Fibroblast of lung (primary cell): Measurements from ENCODE around the gene SLC24A4. TPM values are rescaled to one million over a fixed set of nuclear protein-coding genes. Genes with fewer than 3 reads are reported as not detected.

ENCODE experiments used
- DNase-seq, 2 donors: peaks; one replicate each; pipeline versions ENCODE4 v3.0.0 to v3.0.0-alpha.2; 2010; ENCODE audit warnings: low read depth in 2 of 2
- H2AFZ ChIP-seq: 2 replicates; pipeline ENCODE4 v1.5.1; 2012; ENCODE audit warnings: low read length, control low read depth, inconsistent platforms
- H3K27ac ChIP-seq: 2 replicates; pipeline ENCODE4 v1.5.1; 2011; ENCODE audit warnings: low read length, control low read depth; ENCODE audit not compliant: insufficient read depth
- H3K27me3 ChIP-seq: 2 replicates; pipeline ENCODE4 v1.5.1; 2011; ENCODE audit warnings: mild to moderate bottlenecking, low read length; ENCODE audit not compliant: control insufficient read depth, insufficient read depth
- H3K36me3 ChIP-seq: 2 replicates; pipeline ENCODE4 v1.5.1; 2011; ENCODE audit warnings: low read length; ENCODE audit not compliant: control insufficient read depth, insufficient read depth
- H3K4me1 ChIP-seq: 2 replicates; pipeline ENCODE4 v1.5.1; 2011; ENCODE audit warnings: low read length; ENCODE audit not compliant: control insufficient read depth, insufficient read depth; ENCODE audit errors: extremely low read depth
- H3K4me2 ChIP-seq: 2 replicates; pipeline ENCODE4 v1.5.1; 2011; ENCODE audit warnings: low read length, control low read depth; ENCODE audit not compliant: insufficient read depth; ENCODE audit errors: extremely low read depth
- H3K4me3 ChIP-seq, 4 experiments: fragments of 200-600 bp in 1 of 4; sonication (generic) in 1 of 4; replicated peaks in 1 of 4; 2 replicates each; pipeline ENCODE4 v1.5.1; 2011 to 2016; ENCODE audit warnings: low read length in 4 of 4, low read depth in 3 of 4, mild to moderate bottlenecking in 3 of 4, control low read depth in 2 of 4, inconsistent platforms in 1 of 4, mixed read lengths in 1 of 4; ENCODE audit not compliant: insufficient read depth in 1 of 4; ENCODE audit errors: control extremely low read depth in 1 of 4
- H3K79me2 ChIP-seq: 2 replicates; pipeline ENCODE4 v1.5.1; 2012; ENCODE audit warnings: mild to moderate bottlenecking, low read length, inconsistent platforms; ENCODE audit not compliant: control insufficient read depth, insufficient read depth
- H3K9ac ChIP-seq: 2 replicates; pipeline ENCODE4 v1.5.1; 2011; ENCODE audit warnings: mild to moderate bottlenecking, low read length, control low read depth; ENCODE audit not compliant: insufficient read depth
- H3K9me3 ChIP-seq: 2 replicates; pipeline ENCODE4 v1.5.1; 2012; ENCODE audit warnings: low read depth, low read length; ENCODE audit not compliant: control insufficient read depth, insufficient read depth
- H4K20me1 ChIP-seq: 2 replicates; pipeline ENCODE4 v1.5.1; 2011; ENCODE audit warnings: low read length; ENCODE audit not compliant: control insufficient read depth, insufficient read depth; ENCODE audit errors: extremely low read depth
- EZH2 ChIP-seq: IDR thresholded peaks from 2 replicates; pipeline ENCODE4 v1.5.1; 2012; ENCODE audit warnings: low read length, control low read depth, mild to moderate bottlenecking; ENCODE audit errors: missing control alignments
- polyA plus RNA-seq, 2 donors: library from polyadenylated mRNA; depleted of rRNA in 1 of 2; stranded (reverse) in 1 of 2; unstranded in 1 of 2; fragments of >200 nt; gene quantifications; 2 replicates each; pipeline ENCODE4 v1.2.1, GENCODE V29; 2011 to 2012; ENCODE audit warnings: missing spikeins in 1 of 2
- total RNA-seq: library from RNA; depleted of rRNA; stranded (reverse); fragments of >200 nt; gene quantifications from 2 replicates; pipeline ENCODE4 v1.2.1, GENCODE V29; 2014
- TF ChIP-seq, protein P1 (sequence below), 2 donors: IDR thresholded peaks in 1 of 2; conservative IDR thresholded peaks in 1 of 2; 1 replicate in 1 of 2; 2 replicates in 1 of 2; pipeline ENCODE4 v1.5.1; 2011 to 2012; ENCODE audit warnings: low read length in 2 of 2, control low read depth in 1 of 2, inconsistent platforms in 1 of 2, low read depth in 1 of 2, mild to moderate bottlenecking in 1 of 2

The SLC24A4 gene
- total and polyA plus RNA-seq, 2 donors (not counting 1 experiment from before 2014, with no cell fraction given): 0.03 TPM; not detected in 1

GRCh38 chr14:92362781-92363235 lies 39.8 kb downstream of the SLC24A4 start:
- Histone ChIP-seq H3K27ac (no peak overlapping the region), H3K4me1 (no peaks in the 10 kb centered on the region), H3K27me3 (no peaks in the 10 kb centered on the region), H3K79me2 (no peaks in the 10 kb centered on the region), H3K4me2 (no peak overlapping the region), H2AFZ (no peak overlapping the region), H3K9me3 (no peaks in the 10 kb centered on the region), H3K36me3 (no peaks in the 10 kb centered on the region), H3K9ac (no peak overlapping the region), H3K4me3 (no peak overlapping the region), H4K20me1 (no peaks in the 10 kb centered on the region)
- peak in 1 of 2 donors; percentile 39 for DNase-seq
- TF ChIP-seq, protein P1, sequence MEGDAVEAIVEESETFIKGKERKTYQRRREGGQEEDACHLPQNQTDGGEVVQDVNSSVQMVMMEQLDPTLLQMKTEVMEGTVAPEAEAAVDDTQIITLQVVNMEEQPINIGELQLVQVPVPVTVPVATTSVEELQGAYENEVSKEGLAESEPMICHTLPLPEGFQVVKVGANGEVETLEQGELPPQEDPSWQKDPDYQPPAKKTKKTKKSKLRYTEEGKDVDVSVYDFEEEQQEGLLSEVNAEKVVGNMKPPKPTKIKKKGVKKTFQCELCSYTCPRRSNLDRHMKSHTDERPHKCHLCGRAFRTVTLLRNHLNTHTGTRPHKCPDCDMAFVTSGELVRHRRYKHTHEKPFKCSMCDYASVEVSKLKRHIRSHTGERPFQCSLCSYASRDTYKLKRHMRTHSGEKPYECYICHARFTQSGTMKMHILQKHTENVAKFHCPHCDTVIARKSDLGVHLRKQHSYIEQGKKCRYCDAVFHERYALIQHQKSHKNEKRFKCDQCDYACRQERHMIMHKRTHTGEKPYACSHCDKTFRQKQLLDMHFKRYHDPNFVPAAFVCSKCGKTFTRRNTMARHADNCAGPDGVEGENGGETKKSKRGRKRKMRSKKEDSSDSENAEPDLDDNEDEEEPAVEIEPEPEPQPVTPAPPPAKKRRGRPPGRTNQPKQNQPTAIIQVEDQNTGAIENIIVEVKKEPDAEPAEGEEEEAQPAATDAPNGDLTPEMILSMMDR (conservative IDR thresholded peaks at IDR 0.05 in 1 of 2, IDR thresholded peaks at IDR 0.05 in 1 of 2; ENCODE audit: low read depth in 1 of 2, low read length in 2 of 2): no peak
- no peak for TF ChIP-seq EZH2

GRCh38 chr14:92366237-92366636 lies 43.3 kb downstream of the SLC24A4 start:
- H3K4me1 ChIP-seq: no peaks in the 10 kb centered on the region
- no peak overlapping the region for H3K4me3 ChIP-seq
- peaks cover 2% of the 10 kb centered on the region for H3K27me3 ChIP-seq
- H3K9me3 ChIP-seq: no peaks in the 10 kb centered on the region
- TF ChIP-seq, protein P1 (conservative IDR thresholded peaks at IDR 0.05 in 1 of 2, IDR thresholded peaks at IDR 0.05 in 1 of 2; ENCODE audit: low read depth in 1 of 2, low read length in 2 of 2): no peak
- TF ChIP-seq EZH2: no peak
- no peaks in the 10 kb centered on the region for H3K36me3 ChIP-seq
- no peak overlapping the region for H2AFZ ChIP-seq
- no peak overlapping the region for H3K27ac ChIP-seq
- no peaks in the 10 kb centered on the region for H4K20me1 ChIP-seq
- no peak overlapping the region for H3K4me2 ChIP-seq
- H3K79me2 ChIP-seq: no peaks in the 10 kb centered on the region
- no peak for DNase-seq
- no peak overlapping the region for H3K9ac ChIP-seq

GRCh38 chr14:92368001-92368400 lies 45.0 kb downstream of the SLC24A4 start:
- Histone ChIP-seq H4K20me1 (no peaks in the 10 kb centered on the region), H2AFZ (no peak overlapping the region), H3K27ac (no peak overlapping the region), H3K79me2 (no peaks in the 10 kb centered on the region), H3K36me3 (no peaks in the 10 kb centered on the region), H3K9me3 (no peaks in the 10 kb centered on the region), H3K4me1 (no peaks in the 10 kb centered on the region), H3K27me3 (peaks cover 5% of the 10 kb centered on the region), H3K4me2 (no peak overlapping the region), H3K9ac (no peak overlapping the region), H3K4me3 (no peak overlapping the region)
- no peak for DNase-seq
- TF ChIP-seq, protein P1 (conservative IDR thresholded peaks at IDR 0.05 in 1 of 2, IDR thresholded peaks at IDR 0.05 in 1 of 2; ENCODE audit: low read depth in 1 of 2, low read length in 2 of 2): no peak
- no peak for TF ChIP-seq EZH2
